NCI-H526 (cell line): ENCODE results near the gene SLC35F1.
A peak's percentile ranks its signal among the peaks of the same experiment; 100 is the strongest.

Source experiments
- DNase-seq, 2 experiments: peaks; one replicate each; lab custom pipeline; 2025; lab: John Stamatoyannopoulos, UW

SLC35F1 gene

DNA sequence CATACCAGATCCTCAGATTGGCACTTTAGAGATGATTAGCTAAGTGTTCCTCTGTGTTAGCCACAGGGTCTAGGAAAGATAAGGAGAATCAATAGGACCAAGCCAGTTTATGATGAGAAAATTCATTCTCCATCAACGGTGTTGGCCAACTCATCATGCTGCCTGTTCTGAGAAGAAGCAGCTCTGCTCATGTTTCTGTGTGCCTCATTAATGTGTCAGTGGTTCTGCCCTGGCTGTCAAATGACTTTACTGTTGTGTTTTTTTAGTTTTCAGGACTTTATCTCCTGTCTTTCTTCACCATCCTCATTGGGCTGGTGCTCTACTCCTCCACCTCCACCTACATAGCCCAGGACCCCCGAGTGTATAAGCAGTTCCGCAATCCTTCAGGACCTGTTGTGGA, 406.7 kb downstream of the SLC35F1 start:
- DNase-seq: no peak

DNA sequence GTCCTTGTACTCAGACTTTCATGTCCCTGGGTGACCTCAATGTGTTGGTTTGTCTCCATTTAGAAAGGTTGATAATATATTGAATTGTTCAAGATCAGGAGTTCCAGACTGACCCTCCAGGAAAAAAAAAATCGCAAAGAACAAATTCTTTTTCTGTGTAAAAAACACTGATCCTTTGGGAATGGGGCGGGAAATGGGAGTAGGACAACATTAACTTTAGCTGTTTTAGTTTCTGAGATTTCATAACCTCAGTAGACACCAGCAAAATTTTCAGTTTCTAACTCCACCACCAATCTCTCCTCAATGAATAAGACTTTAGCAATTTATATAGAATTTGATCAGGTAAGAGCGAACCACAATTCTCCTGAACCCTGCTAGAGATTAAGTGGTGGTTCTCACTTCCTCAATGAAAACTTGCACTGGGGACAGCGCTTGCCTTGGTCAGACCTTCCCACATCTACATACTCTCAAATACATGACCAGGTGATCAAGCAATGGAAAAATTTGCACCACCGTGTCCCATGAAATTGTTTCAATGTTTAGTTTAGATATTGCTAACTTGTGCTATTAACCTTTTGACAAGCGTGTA, 409.8 kb downstream of the SLC35F1 start:
- no peak for DNase-seq

DNA sequence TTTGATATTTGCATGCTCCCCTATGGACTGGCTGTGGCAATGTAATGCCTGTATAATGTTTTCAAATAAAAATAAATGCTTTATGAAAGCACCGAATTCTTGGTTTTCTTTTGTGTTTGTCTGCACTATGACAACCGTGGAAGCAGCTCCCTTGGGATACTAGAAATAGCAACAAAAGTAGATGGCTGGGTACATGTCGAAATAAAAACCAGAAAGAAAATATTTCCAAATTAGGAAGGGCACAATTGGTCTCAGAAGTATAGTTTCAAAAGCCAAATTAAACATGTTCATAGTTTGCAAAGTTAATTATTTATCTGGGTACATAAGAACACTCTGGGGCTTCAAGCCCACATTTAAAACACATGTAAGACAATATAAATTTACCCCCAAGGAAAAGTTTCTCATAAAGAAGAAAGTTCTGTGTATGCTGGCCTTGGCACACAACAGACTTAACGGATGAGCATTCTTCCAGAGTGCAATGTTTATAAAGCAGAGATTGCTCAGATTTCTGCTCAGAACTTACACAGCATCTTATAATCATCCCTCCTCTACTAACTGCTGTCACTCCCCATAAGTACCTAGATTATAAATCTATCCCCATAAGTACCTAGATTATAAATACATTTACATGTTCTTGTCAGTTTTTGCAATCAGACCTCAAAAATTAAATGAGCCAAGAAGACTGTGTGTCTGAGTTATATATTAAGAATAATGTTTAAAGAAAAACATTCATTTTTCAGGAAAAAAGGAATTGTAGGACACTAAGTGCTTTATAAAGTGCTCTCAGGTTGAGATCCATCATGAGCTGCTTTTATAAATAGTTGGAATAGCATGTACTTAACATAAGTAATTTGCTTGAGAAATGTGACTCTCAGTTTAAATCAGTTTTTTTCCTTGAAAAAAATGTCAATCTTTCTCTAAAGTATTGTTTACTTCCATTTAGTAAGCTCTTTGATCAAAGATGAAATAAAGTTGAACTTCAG, 410.8 kb downstream of the SLC35F1 start:
- DNase-seq: no peak

DNA sequence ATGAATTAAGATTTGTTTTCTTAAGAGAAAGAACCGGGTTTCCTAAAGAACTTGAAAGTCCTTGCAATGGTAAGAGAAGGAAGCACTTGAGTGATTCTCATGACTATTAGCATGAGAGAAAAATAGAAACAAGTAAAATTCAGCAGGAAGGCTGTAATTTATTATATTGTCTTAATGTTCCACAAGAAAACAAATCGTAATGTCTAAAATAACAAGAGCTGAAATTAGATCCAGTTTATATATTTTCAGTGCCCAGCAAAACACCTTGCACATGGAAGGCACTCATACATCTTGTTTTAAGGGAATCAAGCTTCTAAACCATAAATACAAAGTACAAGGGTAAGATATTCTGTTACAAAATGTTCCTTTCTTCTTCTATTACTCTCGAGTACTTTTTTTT, 411.6 kb downstream of the SLC35F1 start:
- no peak for DNase-seq

DNA sequence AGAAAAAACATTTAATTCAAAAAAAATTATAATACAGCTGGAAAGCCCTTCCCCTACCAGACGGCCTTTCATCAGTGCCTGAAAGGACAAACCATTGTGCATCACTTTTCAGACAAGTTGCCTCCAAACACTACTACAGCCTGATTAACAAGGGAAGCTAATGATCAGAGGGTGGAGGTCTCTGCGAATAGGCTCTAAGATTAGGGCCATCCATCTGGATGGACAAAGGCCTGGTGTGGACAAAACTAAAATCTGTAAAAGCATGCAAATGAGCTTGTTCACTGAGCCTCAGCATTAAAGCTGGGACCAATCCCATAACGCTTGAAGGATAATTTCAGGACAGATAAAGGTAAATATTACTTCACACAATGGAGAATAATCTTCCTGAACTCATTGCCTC, 412.4 kb downstream of the SLC35F1 start:
- DNase-seq: no peak

DNA sequence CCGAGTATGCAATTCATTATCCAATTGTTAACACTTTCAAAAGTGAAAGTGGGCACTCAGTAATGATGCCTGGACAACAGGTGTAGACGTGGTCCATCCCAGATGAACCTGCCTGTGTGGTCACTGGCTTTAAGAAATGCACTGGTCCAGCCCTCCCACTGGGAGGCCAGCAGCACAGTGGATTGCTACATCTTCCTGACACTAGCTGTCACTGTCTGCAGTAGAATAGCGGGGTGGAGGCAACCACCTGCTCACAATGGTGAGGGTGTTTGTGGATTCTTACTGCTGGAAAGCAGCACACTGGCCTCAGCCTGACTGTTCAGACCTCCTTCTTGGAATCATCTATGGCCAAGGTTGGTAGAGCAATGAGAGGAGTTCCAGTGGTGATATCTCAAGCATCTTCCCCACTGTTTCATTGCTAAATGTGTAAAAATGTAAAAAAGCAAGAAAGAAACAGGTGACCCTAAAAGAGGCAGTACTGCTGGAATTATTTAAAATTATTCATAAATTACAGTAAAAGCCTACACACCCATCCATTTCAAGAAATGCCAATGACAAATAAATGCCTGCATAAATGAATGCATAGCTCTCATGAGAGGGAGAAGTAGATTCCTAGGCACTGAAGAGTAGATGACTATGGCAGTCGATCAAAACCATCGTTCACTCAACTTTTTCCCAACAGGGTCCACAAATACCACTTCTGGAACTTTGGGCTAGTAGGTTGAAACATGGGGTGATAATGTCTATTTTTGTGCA, 413.0 kb downstream of the SLC35F1 start:
- peak in 1 of 2 experiments; percentile 23 for DNase-seq

DNA sequence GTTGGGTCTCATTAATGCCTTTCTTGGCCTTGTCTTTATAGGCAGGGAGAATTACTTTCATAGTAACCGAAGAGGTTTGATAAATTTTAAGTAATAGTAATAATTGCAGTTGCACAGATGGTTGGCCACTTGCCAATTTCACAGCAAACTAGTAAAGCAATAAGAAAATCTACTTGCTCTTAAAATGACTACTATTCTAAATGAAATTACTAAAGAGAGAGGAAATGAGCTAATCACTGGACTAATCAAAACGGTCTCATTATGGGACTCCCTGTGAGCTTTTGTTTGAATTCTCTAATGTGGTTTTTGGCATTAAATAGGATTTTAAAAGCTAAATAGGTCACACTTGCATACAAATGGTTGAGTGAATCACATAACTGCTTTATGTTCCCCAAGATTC, 413.6 kb downstream of the SLC35F1 start:
- no peak for DNase-seq

DNA sequence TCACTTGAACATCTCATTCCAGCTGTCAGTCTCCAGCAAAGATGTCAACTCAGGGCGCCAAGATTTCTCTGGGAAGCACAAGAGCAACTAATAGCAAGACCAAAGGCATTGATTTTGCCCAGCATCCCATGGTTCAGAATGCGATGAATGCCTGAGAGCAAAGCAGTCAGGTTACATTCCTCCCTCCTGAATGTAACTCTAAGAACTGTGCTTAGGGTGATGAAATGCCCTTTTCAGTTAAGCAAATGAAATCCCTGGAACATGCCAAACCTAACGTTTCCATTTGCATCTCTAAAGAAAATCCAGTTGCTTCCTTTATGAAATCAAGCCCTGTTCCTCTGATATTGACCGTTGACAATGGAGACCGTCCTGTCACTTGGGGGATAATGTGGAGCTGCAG, 417.1 kb downstream of the SLC35F1 start:
- DNase-seq: peak in 1 of 2 experiments; percentile 13

DNA sequence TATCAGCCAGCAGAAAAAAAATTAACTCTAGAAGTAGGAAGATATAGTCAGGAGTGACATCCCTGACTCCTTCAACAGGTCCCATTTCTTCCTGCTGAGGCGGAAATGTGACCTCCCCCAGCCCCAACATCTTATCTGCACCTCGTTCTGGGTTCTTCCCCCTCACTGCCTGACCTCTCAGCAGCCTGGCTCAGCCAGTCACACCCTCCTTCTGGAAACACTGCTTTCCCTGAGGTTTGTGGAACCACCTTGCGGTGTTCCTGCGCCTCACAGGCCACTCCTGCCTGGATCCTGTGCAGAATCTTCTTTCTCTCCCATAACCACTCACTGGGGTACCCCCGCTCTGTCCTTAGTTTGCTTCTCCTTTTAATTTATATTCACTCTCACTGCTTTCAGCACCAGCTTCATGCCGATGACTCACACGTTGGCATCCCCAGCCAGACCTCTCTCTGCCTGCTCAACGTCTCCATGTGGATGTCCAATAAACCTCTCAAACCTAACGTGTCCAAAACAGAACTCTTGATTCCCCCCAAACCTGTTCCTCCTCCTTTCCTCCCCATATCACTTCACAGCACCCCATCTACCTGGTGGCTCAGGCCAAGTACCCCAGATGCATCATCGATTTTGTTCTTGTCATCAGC, 418.3 kb downstream of the SLC35F1 start:
- DNase-seq: no peak

DNA sequence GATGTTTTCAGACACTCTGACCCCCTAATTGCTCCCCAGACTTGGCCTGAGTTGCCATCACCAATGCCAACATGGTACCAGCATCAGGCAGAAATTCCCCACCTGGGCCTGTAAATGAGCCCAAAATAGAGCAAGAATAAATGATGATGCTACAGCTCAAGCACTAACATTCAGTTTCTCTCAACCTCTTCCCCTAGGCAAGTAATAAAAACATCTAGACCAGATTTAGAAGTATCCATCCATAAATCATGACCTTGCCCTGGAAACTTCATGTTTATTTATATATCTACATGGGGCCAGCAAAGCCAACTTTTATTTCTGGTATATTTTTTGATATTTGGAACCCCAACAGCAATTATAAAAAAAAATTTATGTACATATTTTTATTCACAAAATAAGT, 419.6 kb downstream of the SLC35F1 start:
- no peak for DNase-seq

DNA sequence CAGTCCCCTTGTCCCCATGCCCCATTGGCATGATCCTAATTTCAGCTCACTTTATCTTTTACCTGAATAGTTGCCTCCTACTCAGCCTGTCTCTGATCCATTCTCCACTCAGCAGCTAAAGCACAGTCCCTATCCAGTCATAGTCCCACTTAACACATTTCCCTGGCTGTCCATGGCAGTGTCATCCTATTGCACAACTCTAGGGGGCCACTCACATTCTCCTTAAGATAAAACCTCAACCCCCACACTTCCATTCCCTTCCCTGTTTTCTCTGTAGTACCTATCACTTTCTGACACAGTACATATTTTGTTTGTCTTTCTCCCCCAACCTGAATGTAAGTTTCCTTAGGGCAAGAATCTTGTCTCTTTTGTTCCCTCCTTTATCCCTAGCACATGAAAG, 420.2 kb downstream of the SLC35F1 start:
- no peak for DNase-seq

DNA sequence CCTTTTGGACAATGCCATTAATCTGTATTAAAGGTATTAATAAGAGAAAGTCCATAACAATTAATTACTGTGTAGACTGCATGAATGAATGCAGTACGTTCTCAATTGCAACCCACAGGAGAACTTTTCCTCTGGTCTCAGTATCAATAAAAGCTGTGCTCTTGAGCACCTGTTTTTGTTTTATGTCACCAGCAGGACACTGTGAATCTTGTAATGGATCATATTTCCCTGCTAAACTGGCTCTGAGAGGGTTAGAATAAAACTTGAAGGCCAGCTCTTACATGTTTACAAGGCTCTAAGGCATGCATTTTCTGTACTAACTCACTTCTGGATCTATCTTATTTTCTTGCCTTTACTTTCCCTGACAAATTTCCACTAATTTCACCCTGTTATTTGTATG, 426.7 kb downstream of the SLC35F1 start:
- no peak for DNase-seq

DNA sequence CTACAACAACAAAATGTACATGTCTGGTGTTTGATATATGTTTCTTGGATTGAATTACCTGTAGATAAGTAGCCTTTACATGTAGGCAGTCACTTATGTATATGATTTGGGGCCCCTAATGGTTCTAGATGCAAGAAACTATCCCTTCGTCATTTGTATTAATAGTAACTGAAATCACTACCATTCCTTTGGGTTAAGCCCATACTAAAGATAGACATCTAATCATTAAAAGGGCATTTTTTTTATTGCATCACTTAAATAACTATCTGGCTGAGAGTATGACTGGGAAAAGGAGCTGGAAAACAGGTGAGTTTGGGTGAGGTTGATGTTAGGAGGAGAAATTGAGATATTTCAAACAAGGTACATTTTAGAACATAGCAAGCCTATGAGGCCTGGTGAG, 427.6 kb downstream of the SLC35F1 start:
- no peak for DNase-seq

DNA sequence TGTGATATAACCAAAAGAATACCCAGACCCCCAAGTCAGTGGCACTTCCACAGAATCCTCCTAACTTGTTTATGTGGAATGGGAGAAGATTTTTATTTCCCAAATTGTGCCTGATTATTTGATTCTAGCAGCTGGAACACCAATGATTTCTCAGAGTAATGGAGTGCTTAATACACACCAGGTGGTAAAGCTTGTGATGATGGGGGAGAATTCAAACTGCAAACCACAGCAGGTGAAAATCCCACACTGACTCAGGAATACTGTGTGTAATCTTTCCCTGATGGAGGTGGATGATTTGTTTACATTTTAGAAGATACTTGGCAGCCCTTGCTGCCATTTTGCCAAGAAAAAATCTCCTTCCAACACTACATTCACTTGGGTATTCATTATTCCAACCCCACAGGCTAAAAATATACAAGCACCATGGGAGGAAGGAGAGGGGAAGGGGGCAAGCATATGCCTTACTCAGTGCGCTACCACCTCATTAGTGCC, 428.3 kb downstream of the SLC35F1 start:
- DNase-seq: no peak

DNA sequence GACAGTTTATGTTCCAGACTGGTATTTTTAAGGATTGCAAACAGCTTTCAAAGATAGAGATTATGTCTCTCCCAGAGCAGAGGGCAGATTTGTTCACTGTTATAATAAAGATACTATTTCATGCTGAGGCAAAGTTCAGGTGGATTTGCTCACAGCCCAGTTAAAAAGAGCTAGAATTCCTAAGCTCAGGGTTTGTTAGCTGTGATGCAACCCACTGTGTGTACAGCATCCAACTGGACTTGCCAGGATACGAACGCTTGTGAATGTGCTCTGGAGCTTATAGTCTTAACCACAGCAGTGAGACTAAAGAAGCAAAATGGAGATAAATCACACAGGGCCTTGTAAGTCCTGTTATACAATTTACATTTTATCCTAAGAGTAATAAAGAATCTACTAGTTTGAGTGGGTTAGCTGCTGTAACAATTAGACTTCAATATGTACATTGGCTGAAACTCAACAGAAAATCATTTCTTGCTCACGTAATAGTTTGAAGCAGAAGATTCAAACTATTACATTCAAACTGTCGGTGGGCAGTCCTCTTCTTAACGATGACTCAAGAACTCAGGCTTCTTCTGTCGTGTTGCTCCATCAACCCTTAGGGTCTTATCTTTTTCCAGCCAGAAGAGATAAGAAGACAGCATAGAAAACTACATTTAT, 437.1 kb downstream of the SLC35F1 start:
- no peak for DNase-seq

DNA sequence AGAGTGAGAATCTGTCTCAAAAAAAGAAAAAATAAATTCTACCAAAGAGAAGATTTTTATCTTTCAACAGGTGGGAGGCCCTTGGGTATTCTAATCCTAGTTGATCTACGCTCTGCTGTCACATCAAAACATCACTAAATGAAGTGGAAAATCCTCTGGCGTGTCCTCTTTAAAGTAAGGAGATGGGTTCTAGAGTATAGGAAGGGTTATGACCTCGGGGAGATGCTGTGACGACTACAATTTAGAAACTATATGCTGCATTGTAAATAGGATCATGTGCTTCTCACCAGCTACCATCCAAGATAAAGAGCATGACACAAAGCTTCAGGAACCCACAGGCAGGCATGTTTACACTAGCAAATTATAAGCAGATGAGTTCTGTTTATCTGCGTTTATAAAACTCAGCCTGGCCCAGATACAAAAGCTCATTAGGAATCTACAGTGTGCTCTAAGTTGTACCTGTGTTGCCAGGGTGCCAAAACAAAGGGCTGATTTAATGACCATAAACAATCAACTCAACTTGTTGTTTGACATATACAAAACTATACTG, 443.9 kb downstream of the SLC35F1 start:
- peak; percentile 86 to 89 for DNase-seq

DNA sequence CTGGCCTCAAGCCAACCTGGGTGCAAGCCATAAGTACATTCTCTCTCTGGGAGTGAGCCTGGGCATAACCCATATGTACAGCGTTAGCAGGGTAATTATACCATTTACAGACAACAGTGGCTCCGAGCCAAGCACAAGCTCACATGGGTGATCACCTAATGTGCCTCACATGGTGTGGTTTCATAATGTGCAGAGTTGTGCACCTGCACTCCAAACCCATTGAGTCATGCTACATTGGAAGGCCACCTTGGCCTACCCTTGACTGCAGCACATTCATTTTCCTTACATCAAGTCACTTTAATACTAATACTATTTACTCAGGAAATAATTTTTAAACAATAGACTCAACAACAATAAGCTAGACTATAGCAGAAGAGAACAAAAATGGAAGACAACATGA, 446.5 kb downstream of the SLC35F1 start:
- DNase-seq: no peak

DNA sequence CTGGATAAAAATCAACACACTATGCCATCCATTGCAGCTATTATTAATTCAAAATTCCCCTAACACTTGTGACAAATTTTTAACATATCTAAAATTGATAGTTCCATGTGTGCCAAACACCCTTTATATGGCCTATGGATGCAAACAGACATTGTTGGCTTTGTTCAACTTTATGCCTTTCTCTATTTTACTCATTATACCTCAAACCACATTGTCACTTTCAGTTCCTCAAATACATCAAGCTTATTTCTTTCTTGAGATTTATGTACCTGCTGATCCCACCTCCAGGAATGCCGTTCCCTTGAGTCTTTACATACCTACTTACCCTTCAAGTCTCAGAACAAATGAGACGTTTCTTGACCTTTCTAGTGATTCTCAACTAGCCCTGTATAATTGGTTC, 447.6 kb downstream of the SLC35F1 start:
- no peak for DNase-seq

DNA sequence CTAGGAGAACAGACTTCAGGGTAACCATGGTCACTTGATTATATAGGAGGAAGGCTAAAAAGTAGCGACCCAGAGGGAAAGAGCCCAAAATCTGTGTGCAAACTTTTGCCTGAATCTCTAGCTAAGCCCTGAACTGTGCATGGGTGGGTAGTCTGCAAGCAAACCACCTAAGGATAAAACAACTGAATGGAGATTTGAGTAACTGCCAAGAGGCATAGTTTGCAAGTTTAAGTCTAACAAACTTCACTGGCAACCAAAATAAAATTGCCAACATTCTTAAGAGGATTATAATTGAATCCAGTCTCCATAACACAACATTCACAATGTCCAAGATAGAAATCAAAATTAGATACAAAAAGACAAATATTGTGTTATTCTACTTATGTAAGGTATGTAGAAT, 449.0 kb downstream of the SLC35F1 start:
- no peak for DNase-seq

DNA sequence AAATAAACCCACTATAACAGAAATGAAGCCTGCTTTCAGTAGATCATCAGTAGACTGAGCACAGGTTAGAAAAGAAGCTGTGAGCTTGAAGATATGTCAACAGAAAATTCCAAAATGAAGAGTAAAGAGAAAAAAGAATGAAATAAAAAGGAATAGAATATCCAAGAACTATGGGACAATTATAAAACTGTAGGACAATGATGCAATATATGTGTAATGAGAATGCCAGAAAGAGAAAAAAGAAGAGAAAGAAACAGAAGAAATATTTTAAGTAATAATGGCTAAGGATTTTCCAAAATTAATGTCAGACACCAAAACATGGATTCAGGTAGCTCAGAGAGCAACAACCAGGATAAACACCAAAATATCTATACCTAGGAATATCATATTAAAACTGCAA, 449.6 kb downstream of the SLC35F1 start:
- DNase-seq: no peak
